Colonic mucosa (tissue), 4 donors: ENCODE results near the gene TRPV2. TPM values are rescaled to one million over a fixed set of nuclear protein-coding genes. Genes with fewer than 3 reads are reported as not detected.
"Not testable (repeated sequence)": the region's sequence is repeated elsewhere in the genome, so short reads cannot be mapped to it uniquely, and the experiment has no call there.

Source experiments
- DNase-seq: peaks from one replicate; pipeline ENCODE4 v3.0.0-alpha.2; 2020
- H3K27ac ChIP-seq: fragments of 200-600 bp; one replicate; pipeline ENCODE4 v1.8.0; 2021
- H3K27me3 ChIP-seq: fragments of 200-600 bp; one replicate; pipeline ENCODE4 v1.8.0; 2021
- H3K36me3 ChIP-seq: fragments of 200-600 bp; one replicate; pipeline ENCODE4 v1.8.0; 2021
- H3K4me1 ChIP-seq: fragments of 200-600 bp; one replicate; pipeline ENCODE4 v1.8.0; 2021; ENCODE audit warnings: mild to moderate bottlenecking
- H3K4me3 ChIP-seq: fragments of 200-600 bp; one replicate; pipeline ENCODE4 v1.8.0; 2021
- H3K9ac ChIP-seq, 2 donors: one replicate each; pipeline ENCODE4 v1.7.0; 2013; ENCODE audit warnings: control low read depth in 2 of 2, low read depth in 2 of 2, low read length in 2 of 2
- H3K9me3 ChIP-seq: fragments of 200-600 bp; one replicate; pipeline ENCODE4 v1.8.0; 2021
- CTCF ChIP-seq: fragments of 200-600 bp; IDR thresholded peaks from one replicate; pipeline ENCODE4 v1.8.0; 2022; ENCODE audit warnings: antibody characterized with exemption, mild to moderate bottlenecking
- intact Hi-C: fragments of 100-400 bp; cut with DNase I; formaldehyde crosslinking; loops from one replicate; pipeline ENCODE4 v1.14.1; 2022
- total RNA-seq, 2 donors: library from RNA; stranded (reverse); fragmentation: NEBNext Ultra II Directional in 1 of 2; extraction: Animal tissue kit (Norgen Biotek cat#: 25700) in 1 of 2; gene quantifications; one replicate each; pipeline ENCODE4 v1.2.1, GENCODE V29; 2021
- donor health status: healthy.
- donor health status: DM: no; HTN: no; CAD: no.
- donor health status: DM: no; HTN: no; CAD: no.

The TRPV2 gene
- total RNA-seq, 2 donors from 2014 or later, result 5.4 to 7.4 TPM

GRCh38 chr17:16438173-16438556, 22.8 kb downstream of the TRPV2 start:
- no peak for TF ChIP-seq CTCF

GRCh38 chr17:16438557-16439302, 23.4 kb downstream of the TRPV2 start:
- Histone ChIP-seq H3K9me3 (no peaks in the 10 kb centered on the region), H3K4me1 (peaks cover 10% of the 10 kb centered on the region), H3K27ac (peak overlapping the region; percentile 95), H3K27me3 (no peaks in the 10 kb centered on the region), H3K4me3 (peak overlapping the region; percentile 98), H3K9ac (peak overlapping the region; percentile 90 to 95), H3K36me3 (no peaks in the 10 kb centered on the region)
- DNase-seq, result peak; percentile 97
- no peak for TF ChIP-seq CTCF
- intact Hi-C loops, result no loop called here

More at GRCh38 chr17:16438173-16438556, 22.8 kb downstream of the TRPV2 start:
- Histone ChIP-seq H3K9ac (peak overlapping the region; percentile 57 to 76), H3K27ac (peak overlapping the region; percentile 95), H3K27me3 (no peaks in the 10 kb centered on the region), H3K9me3 (no peaks in the 10 kb centered on the region), H3K36me3 (no peaks in the 10 kb centered on the region), H3K4me3 (peak overlapping the region; percentile 98), H3K4me1 (peaks cover 10% of the 10 kb centered on the region)
- intact Hi-C loops, result no loop called here
- DNase-seq, result no peak

GRCh38 chr17:16439303-16439791, 24.0 kb downstream of the TRPV2 start:
- intact Hi-C loops, result no loop called here
- no peak for TF ChIP-seq CTCF
- DNase-seq, result peak; percentile 42

GRCh38 chr17:16439811-16440351, 24.5 kb downstream of the TRPV2 start:
- intact Hi-C loops, result no loop called here
- no peaks in the 10 kb centered on the region for H3K36me3 ChIP-seq
- no peak for DNase-seq
- H3K4me1 ChIP-seq, result peaks cover 10% of the 10 kb centered on the region
- H3K4me3 ChIP-seq, result peak overlapping the region; percentile 98
- H3K9ac ChIP-seq, result peak overlapping the region; percentile 90 to 95
- no peaks in the 10 kb centered on the region for H3K27me3 ChIP-seq
- peak overlapping the region; percentile 95 for H3K27ac ChIP-seq
- TF ChIP-seq CTCF, result no peak
- no peaks in the 10 kb centered on the region for H3K9me3 ChIP-seq

More at GRCh38 chr17:16439303-16439791, 24.0 kb downstream of the TRPV2 start:
- H3K4me3 ChIP-seq, result peak overlapping the region; percentile 98
- H3K9ac ChIP-seq, result peak overlapping the region; percentile 90 to 95
- no peaks in the 10 kb centered on the region for H3K27me3 ChIP-seq
- H3K9me3 ChIP-seq, result no peaks in the 10 kb centered on the region
- H3K4me1 ChIP-seq, result peaks cover 10% of the 10 kb centered on the region
- peak overlapping the region; percentile 95 for H3K27ac ChIP-seq
- H3K36me3 ChIP-seq, result no peaks in the 10 kb centered on the region

- intact Hi-C loops, H3K36me3 ChIP-seq, H3K9me3 ChIP-seq: not testable (repeated sequence)
Measured at GRCh38 chr17:16440354-16440753, 25.0 kb downstream of the TRPV2 start.

More at GRCh38 chr17:16440354-16440753, 25.0 kb downstream of the TRPV2 start:
- H3K9ac ChIP-seq, result peak overlapping the region; percentile 90 to 95
- not testable (repeated sequence) for H3K4me1 ChIP-seq, H3K27me3 ChIP-seq, DNase-seq
- H3K27ac ChIP-seq, result peak overlapping the region; percentile 95
- peak overlapping the region; percentile 98 for H3K4me3 ChIP-seq
